Stimulated activated CD8-positive, alpha-beta memory T cell treated with anti-CD3 and anti-CD28 coated beads, Interleukin-7, amount 100 ng/mL, for 24 hours (primary cell): ENCODE results near the gene CENATAC.
"Not testable (repeated sequence)": the region's sequence is repeated elsewhere in the genome, so short reads cannot be mapped to it uniquely, and the experiment has no call there.

Experiments used
- DNase-seq: peaks from one replicate; pipeline ENCODE4 v3.0.0-alpha.2; 2020; ENCODE audit warnings: low read depth

CENATAC gene

GRCh38 chr11:118996926-118997626 lies 862 bp upstream of the CENATAC start:
- DNase-seq, result no peak

- DNase-seq, result no peak
Observed at GRCh38 chr11:118998388-118998717, 415 bp downstream of the CENATAC start.

- no peak for DNase-seq
Observed at GRCh38 chr11:118998822-118999221, 884 bp downstream of the CENATAC start.

GRCh38 chr11:119000906-119001305 lies 3.0 kb downstream of the CENATAC start:
- DNase-seq, result no peak

GRCh38 chr11:119006656-119007055 lies 8.7 kb downstream of the CENATAC start:
- no peak for DNase-seq

- no peak for DNase-seq
Observed at GRCh38 chr11:119011476-119012053, 13.6 kb downstream of the CENATAC start.

- DNase-seq, result no peak
Observed at GRCh38 chr11:119012629-119013170, 14.8 kb downstream of the CENATAC start.

- no peak for DNase-seq
Observed at GRCh38 chr11:119014209-119014924, 16.4 kb downstream of the CENATAC start.

- no peak for DNase-seq
Observed at GRCh38 chr11:119015054-119015611, 17.2 kb downstream of the CENATAC start.

GRCh38 chr11:119016216-119017009 lies 18.5 kb downstream of the CENATAC start:
- DNase-seq, result no peak

- not testable (repeated sequence) for DNase-seq
Observed at GRCh38 chr11:119017377-119017776, 19.4 kb downstream of the CENATAC start.

- DNase-seq, result peak; percentile 81
Observed at GRCh38 chr11:119018074-119018938, 20.4 kb downstream of the CENATAC start, which contains the start of the genes RPS25 and TRAPPC4. Gene RPS25, minus strand, starts transcription at chr11:119018343. Its CDS starts 59 bp downstream, at chr11:119018284. Gene TRAPPC4, plus strand, starts transcription at chr11:119018766. Its CDS starts 30 bp downstream, at chr11:119018796.

GRCh38 chr11:119019996-119020395 lies 22.1 kb downstream of the CENATAC start:
- DNase-seq, result no peak

GRCh38 chr11:119021631-119022030 lies 23.7 kb downstream of the CENATAC start:
- no peak for DNase-seq

GRCh38 chr11:119023741-119024140 lies 25.8 kb downstream of the CENATAC start:
- DNase-seq, result no peak

GRCh38 chr11:119024430-119025098 lies 26.6 kb downstream of the CENATAC start:
- no peak for DNase-seq

GRCh38 chr11:119025099-119025473 lies 27.1 kb downstream of the CENATAC start:
- DNase-seq, result no peak

- DNase-seq, result no peak
Observed at GRCh38 chr11:119025541-119025940, 27.6 kb downstream of the CENATAC start.

- no peak for DNase-seq
Observed at GRCh38 chr11:119025978-119026766, 28.2 kb downstream of the CENATAC start.
